Stromal cell of bone marrow (primary cell): ENCODE data around the gene SMIM38.
"Not testable (repeated sequence)": the region's sequence is repeated elsewhere in the genome, so short reads cannot be mapped to it uniquely, and the experiment has no call there.

Source experiments
- DNase-seq: peaks from one replicate; pipeline ENCODE4 v3.0.0-alpha.2; 2012; ENCODE audit warnings: low read depth

The SMIM38 gene

DNA sequence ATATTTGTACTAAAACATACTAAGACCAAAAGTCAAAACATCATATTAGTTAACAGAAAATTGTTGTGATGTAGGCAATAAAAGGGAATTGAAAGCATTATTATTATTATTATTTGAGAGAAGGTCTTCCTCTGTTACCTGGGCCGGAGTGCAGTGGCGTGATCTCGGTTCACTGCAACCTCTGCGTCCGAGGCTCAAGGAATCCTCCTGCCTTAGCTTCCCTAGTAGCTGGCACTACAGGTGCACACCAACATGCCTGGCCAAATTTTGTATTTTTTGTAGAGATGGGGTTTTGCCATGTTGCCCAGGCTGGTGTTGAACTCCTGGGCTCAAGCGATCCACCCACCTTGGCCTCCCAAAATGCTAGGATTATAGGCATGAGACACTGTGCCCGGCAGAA is 15.6 kb upstream of the SMIM38 start:
- not testable (repeated sequence) for DNase-seq

DNA sequence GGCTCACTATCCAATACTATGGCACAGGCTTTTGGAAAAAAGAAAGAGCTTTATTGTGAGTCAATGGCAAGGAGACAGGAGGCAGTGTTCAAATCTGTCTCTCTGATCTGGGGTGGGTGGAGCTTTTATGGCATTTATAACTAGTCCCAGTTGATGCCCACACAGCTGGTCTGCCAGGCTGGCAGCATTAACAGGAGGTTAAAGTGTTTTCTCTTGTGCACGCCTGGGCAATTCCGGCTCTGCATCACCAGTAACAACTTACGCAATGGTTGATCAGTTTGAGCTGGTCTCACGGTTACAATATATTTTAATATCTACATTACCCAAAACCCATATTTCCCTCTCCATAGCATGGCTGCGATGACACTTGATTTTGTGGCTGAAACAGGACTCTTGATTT is 15.1 kb upstream of the SMIM38 start:
- no peak for DNase-seq

DNA sequence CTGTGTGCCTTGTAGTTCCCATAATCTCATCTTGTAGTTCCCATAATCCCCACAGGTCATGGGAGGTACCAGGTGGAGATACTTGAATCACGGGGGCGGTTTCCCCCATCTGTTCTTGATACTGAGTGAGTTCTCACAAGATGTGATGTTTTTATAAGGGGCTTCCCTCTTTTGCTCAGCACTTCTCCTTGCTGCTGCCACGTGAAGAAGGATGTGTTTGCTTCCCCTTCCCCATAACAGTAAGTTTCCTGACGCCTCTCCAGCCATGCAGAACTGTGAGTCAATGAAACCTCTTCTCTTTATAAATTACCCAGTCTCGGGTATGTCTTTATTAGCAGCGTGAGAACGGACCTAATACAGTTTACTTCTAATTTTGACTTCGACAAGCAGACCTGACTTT is 14.0 kb upstream of the SMIM38 start:
- DNase-seq: no peak

DNA sequence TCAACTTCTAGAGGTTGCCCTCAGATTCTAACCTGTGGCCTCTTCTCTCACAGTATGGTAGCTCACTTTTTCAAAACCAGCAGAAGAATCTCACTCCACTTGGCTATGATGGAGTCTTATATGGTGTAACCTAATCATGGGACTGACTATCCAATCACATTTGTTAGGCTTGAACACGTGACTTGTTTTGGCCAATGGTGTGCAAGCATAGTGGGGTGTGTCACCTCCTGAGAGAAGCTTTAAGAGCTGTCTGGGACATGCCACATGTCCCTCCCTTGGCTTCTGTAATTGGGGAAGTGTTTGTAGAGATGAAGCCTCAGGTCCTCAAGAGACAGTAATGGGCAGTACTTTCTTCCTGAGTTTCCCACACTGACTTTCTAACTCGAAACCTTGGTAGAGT is 12.8 kb upstream of the SMIM38 start:
- no peak for DNase-seq

DNA sequence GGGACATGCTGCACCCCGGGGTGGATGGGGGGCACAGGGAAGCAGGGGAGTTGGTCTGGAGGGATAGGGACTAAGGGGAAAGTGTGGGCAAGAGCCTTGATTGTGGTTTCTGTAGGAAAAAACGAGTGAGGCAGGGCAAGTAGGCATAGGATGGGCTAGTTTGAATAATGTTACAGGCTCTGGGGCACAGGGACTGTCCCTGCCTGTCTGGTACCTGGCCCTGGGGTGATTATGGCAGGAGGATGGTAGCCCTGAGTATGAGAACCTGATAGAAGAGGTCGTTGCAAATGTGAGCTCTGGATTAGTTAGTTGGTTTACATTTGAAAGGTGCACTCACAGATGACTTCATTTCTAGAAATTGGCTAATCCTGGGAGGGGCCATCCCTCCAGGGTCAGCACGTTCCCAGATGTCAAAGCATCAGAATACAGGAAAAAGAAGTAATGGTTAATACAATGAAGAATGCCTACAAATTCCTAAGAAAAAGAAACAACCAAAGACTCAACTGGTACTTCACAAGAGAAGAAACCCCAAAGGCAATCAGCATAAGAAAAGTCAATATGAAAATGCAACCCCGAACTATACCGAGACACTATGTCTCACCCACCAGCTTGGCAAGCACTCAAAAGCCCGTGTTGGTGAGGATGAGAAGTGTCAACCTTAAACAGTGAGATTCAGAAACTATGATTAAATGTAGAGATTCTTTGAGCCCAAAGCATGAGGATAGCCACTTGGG is 11.3 kb upstream of the SMIM38 start:
- no peak for DNase-seq

DNA sequence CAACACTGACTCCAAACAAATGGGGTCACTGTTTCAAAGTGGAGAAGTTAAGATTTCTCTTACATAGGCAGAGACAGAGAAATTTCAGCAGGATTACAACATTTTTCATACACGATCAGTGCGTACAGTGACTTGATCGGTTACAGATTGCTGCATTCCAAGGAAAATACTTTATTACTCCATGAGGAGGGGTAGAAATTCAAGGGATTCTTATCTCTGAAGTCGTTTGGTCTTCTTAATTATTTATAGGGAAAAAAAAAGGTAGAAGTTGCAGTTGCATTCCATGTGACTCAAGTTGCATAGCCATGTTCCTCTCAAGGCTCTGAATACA is 10.7 kb upstream of the SMIM38 start:
- no peak for DNase-seq

DNA sequence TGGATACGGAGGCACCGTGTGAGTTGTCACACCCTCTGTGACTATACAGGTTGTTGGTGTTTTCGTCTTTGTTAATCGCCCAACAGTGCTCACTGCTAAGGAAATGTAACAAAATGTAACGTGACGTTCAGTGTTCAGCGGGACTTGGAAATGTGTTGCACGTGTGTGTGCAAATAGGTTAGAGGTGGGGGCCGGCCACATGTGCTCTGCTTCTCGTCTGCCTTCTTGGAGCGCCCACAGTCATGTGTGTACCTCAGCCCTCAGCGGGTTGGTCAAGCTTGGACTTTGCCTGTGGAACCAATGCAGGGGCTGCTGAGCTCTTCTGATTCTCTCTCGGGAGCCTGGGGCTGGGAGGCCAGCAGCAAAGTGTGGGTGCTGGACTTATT is 7.4 kb upstream of the SMIM38 start:
- no peak for DNase-seq

DNA sequence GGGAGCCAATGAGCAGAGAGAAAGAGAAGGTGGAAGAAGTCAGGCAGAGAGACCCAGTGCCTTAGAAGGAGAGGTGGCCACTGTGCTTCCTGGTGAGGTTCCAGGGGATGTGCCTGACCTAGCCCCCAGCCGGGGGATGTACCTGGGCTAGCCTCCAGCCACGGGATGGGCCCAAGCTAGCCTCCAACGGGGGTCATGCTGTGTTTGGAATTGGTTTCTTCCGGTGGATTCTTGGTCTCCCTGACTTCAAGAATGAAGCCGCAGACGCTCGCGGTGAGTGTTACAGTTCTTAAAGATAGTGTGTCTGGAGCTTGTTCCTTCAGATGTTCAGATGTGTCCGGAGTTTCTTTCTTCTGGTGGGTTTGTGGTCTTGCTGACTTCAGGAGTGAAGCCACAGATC is 6.9 kb upstream of the SMIM38 start:
- DNase-seq: no peak

DNA sequence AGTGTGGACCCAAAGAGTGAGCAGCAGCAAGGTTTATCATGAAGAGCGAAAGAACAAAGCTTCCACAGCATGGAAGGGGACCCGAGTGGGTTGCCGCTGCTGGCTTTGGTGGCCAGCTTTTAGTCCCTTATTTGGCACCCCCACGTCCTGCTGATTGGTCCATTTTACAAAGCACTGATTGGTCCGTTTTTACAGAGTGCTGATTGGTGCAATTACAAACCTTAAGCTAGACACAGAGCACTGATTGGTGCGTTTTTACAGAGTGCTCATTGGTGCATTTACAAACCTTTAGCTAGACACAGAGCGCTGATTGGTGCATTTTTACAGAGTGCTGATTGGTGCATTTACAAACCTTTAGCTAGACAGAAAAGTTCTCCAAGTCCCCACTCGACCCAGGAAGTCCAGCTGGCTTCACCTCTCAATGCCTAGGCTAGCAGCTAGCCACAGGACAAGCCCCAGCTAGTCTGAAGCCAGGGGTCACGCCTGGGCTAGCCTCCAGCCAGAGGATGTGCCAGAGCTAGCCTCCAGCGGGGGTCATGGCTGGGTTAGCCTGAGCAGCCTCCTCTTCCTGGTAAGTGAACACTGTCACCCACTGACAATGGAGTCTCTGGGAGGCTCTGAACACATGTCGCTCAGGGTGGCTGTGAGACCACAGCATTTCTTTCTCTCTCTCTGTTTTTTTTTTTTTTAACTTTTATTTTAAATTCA is 6.2 kb upstream of the SMIM38 start:
- not testable (repeated sequence) for DNase-seq

DNA sequence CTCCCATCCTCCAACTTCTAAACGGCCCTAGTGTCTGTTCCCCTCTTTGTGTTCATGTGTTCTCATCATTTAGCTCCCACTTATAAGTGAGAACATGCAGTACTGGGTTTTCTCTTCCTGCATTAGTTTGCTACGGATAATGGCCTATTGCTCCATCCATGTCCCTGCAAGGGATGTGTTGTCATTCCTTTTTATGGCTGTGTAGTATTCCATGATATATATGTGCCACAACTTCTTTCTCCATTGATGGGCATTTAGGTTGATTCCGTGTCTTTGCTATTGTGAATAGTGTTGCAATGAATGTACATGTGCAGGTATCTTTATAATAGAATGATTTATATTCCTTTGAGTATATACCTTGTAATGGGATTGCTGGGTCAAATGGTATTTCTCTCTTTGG is 5.6 kb upstream of the SMIM38 start:
- no peak for DNase-seq

DNA sequence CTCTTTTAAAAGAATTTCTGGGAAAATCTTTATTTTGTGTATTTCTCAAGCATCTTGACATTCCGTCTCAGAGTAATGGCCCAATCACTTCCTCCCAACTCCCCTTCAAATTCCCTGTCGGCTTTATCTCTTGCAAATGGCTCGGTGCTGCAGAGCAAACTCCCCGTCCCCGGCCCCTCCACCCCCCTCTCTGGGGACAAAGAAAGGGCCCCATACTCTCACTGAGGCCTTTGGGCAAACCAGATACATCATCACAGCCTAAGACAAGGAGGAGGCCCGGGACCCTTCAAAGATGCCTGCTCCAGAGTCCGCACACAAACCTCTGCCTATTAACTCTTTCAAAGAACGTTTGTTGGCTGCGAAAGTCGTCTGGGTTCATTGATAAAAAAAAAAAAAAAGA is 3.9 kb upstream of the SMIM38 start:
- no peak for DNase-seq

DNA sequence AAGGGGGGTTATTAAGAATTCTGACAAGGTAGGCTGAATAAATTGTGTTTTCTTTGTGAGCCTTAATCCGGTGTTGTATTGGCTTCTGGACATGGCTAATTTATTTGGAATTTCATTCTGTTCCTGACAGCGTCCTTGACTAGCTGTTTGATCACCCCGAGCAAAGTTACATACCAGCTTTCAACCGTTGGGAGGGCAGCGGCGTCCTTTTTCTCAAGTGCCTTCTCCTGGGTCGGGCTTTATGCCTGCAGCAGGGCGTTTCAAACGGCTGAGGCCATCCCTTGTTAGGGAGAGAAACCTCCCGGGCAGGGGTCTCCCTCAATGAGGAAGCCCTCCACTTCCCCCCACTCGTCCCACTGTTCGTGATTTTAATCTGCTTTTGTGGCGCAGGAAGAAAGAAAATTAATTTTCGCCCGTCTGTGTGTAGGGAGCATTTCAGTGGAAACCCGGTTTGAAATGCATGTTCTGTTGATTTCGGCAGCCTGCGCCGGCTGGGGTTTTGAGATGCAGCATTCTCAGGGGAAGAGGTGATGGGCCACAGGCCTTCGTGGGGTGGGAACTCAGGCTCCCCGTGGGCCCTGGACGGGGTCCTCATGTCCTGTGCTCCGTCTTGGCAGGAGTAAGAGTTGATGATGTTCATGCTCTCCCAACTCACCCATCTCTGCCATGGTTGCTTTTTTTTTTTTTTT is 2.9 kb upstream of the SMIM38 start:
- no peak for DNase-seq

DNA sequence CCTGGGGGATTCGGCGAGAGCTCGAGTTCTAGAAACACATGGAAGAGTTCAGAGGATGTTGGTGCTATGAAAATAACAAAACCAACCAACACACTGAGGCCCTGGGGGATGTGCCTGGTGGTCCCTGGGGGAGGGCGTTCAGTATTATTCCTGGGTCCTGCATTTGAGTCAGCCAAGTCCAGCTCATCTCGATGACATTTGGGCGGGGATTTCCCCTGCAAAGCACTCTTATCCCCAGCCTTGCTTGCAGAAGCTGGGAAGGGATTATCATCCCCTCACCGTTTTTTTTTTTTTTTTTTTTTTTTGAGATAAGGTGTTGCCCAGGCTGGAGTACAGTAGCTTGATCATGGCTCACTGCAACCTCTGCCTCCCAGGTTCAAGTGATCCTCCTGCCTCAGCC is 2.1 kb upstream of the SMIM38 start:
- DNase-seq: no peak

DNA sequence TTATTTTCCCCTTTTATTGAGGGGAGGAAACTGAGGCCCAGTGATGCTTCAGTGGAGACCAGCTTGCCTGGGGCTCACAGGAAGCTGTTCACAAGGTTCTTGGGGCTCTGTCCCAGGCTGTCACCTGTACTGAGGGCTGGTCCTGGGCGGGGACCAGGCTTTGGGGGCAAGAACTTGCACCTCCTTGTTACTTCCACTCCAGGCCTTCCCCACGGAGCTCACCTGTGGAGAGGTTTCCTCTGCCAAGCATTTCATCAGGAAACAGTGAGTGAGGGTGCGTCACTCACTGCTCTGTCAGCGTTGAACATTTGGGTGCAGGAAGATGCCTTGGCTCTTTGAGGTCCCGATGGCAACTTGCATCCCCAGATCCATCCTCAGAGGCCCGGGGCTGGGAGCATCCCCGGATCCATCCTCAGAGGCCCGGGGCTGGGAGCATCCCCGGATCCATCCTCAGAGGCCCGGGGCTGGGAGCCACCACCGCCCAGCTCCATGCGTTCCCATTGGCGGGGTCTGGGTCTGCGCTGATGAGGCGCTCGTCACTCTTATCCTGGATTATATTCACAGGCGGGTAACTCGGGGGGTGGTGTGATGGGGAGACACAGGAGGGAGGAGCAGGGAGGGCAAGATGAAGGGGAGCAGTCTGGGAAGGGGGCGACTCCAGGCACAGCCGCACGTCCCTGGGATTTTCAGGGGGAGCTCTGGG is 1.4 kb upstream of the SMIM38 start:
- no peak for DNase-seq

DNA sequence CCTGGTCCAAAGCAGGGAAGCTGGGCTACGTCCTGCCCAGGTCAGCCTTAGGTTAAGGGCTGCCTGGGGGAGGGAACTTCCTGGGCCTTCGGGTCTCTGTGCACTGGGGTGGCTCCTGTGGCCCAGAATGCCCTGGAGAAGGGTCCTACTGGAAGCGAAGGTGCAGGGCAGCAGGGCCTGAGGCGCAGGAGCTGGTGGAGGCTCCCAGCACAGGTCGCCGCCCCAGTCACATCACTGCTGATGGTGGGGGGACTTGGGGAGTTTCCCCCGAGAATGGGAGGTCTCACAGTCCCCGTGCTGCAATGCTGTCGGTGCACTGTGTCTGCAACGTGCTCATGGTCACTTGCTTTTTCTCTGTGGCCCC is 815 bp upstream of the SMIM38 start:
- DNase-seq: no peak

DNA sequence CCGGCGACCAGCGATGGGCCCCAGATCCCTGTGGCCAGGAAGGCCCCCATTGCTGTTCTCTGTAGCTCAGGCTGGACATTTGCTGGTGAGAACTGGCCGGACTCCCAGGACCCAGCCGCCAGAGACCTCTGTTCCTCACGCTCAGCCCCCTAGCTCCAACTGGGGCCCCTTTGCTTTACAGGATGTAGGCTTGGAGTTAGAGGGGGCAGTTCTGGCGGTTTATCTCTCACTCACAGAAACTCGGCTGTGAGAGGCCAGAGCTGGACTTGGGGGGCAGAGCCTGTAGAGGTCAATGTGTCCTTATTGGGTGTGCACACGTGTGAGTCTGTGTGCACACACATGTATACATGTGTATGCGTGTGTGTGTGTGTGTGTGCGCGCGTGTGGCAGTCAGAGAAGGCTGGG is 502 bp downstream of the SMIM38 start:
- DNase-seq: no peak

DNA sequence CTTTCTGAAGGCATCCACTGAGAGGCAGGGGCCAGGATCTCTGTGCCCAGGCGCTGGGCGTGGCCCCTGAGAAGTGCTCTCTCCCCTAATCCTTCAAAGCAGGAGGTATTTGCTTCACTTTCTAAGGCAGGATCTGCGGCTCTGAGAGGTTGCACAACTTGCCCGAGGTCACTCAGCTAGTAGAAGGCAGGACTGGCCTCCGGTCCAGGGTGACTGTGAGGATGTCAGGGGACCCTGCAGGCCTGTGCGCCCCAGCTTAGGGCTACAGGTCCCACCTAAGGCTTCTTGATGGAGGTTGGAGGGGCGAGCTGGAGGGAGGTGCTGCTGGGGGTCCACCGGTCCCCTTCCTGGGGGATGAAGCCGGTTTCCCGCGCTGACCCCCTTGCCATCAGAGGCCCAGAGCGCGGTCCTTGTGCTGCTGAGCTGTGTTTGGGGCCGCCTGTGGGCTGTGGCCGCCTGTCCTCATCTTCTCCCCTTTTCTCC is 979 bp downstream of the SMIM38 start:
- no peak for DNase-seq

DNA sequence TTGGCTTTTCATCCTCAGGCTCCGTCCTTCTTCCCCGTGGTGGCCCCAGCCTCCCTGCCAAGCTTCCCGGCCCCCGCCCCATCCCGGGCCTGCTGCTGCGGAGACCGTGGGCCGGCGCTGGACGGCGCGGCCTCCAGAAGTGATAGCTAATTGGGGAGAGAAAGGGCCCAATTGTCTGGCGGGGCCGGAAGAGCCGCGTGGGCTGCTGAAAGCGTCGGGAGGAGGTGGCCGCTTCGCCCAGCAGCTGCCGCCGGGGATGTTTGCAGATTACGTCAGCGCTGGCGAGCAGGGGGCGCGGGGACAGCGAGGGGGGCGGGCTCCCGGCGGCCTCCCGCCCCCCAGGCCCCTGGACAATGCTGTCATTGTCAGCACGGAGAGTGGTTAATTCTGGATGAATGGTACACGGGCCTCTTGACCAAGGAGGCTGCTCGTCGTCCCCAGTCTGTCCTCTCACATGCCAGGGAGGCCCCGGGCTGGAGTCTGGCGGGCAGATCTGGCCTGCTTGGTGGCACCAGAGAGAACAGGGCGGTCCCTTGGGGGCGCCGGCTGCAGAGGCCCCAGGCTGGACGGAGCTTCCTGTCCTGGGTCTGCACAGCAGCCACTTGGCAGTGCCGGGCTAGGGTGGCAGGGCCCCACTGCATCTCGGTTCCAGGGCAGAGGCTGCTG is 1.6 kb downstream of the SMIM38 start:
- DNase-seq: no peak

DNA sequence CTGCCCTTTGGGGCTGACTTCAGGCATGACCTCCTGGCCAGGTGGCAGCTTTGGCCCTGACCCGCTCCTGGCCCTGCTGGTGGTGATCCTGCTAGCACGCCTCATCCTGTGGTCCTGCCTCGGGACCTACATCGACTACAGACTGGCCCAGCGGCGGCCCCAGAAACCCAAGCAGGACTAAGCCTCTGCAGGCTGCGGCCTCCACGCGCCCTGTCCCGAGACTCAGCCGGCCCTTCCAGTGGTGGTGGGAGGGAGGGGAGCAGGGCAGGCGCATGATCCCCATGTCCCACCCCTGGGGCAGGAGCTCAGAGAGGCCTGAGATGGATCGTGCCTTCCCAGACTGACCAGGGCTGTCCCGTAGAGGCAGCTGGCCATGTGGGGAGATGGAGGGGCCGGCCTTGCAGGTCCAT is 2.1 kb downstream of the SMIM38 start:
- no peak for DNase-seq

DNA sequence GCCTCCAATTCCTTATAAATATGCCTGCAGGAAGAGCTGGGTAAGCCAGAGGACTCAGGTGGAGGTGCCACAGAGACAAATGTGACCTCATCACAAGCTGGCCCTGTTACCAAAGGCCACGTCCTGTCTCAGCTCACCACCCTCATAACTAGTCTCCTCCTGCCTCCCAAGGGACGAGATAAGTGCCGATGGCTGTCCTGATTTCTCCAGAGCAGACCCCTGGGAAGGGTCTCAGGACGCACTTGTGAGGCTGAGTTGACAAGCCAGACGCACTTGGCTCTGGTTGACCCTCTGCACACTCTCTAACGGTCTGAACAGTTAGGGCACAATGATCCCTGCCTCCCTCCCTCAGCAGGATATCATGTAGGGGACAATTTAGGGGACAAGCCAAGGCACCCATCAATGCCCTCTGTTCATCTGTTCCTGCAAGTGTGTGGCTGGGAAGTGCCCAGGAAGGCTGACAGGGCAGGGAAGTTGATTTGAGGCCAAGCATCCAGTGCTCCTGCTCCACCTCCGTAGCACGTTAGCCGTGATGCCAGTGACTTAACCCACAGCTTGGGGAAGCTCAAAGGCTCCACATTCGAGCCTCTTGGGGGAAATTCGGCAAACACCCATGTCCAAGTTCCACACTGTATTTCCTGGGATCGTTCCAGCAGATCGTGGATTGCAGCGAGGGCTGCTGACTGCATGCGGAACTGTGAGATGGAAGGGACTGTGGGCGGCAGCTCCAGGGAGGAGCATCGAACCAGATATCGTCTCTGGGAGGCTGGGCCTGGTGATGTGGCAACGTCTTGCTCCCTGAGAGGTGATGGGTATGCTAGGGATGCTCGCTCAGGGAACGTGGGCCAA is 2.8 kb downstream of the SMIM38 start:
- DNase-seq: no peak

DNA sequence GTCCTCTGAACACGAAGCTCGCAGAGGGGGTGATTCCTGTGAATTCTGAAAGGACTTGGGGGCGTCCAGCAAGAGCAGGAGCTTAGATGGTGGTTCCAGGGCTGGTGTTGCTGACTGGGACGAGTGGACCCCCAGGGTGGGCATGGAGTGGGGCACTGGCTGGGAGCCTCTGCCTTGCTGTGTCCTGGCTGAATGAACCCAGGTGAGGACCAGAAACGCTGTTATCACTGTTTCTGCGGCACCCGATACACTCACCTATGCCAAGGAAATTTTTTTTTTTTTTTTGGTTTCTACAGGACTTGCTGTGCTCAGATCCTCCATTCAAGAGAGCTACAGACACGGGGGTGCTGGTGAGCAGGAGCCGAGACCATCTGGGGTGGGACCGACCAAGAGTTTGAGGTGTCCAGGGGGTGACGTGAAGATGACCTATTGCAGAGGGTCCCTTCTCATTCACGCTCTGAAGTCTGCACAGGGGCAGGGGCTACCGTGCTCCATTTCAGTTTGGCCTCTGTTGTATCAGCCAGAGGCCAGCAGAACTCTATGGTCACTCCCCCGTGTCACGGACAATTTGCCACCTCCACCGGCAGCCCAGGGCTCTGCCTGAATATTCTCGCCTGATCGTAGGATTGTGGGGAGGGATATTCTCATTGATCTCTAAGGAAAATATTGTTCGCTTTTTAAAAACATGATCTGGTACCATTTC is 3.6 kb downstream of the SMIM38 start:
- DNase-seq: no peak
